Motor neuron (in vitro differentiated cells): Measurements from ENCODE around the gene POLR2F. TPM values are rescaled to one million over a fixed set of nuclear protein-coding genes. Genes with fewer than 3 reads are reported as not detected.

Experiments used
- ATAC-seq, 8 experiments: fragments of 200-7000 bp; cut with Tn5 transposase; replicated peaks in 6 of 8; 2 replicates each; pipeline ENCODE4 v1.8.0; 2021; ENCODE audit warnings: mild to moderate bottlenecking in 8 of 8, moderate library complexity in 8 of 8
- H3K27ac ChIP-seq, 2 donors: fragments of 250-450 bp; sonication (Bioruptor Pico); 2 replicates each; pipeline ENCODE4 v1.9.0; 2021; ENCODE audit warnings: antibody characterized with exemption in 2 of 2, mild to moderate bottlenecking in 2 of 2, moderate library complexity in 1 of 2
- H3K4me1 ChIP-seq, 2 donors: fragments of 250-450 bp; sonication (Bioruptor Pico); replicated peaks in 1 of 2; 2 replicates each; pipeline ENCODE4 v1.6.1; 2021; ENCODE audit warnings: antibody characterized with exemption in 2 of 2, mild to moderate bottlenecking in 2 of 2, moderate library complexity in 1 of 2
- H3K4me3 ChIP-seq, 5 donors: fragments of 250-450 bp; sonication (Bioruptor Pico); 2 replicates each; pipeline ENCODE4 v1.9.0; 2021; ENCODE audit warnings: antibody characterized with exemption in 5 of 5, mild to moderate bottlenecking in 5 of 5, moderate library complexity in 4 of 5
- WGBS, 10 experiments: fragments of 450-650 bp; shearing (Covaris generic); methylation state at CpG; one replicate each; pipeline ENCODE4 v1.0.0; 2022; 5-methylcytosine and 5-hydroxymethylcytosine counted together
- in situ Hi-C, 9 experiments: fragments of 400-800 bp; cut with MboI; loops; one replicate each; pipeline ENCODE4 v1.15.0; 2021; ENCODE audit warnings: low sequenced_read_pairs in 9 of 9, low pct_unique_long_range_greater_than_20kb in 2 of 9; ENCODE audit not compliant: unreplicated experiment in 9 of 9
- total RNA-seq, 8 experiments: library from RNA; unstranded; fragments of 300-600 nt; gene quantifications; 2 replicates each; pipeline versions ENCODE4 v1.2.3 to v1.2.4, GENCODE V29; 2022

POLR2F gene
- total RNA-seq, 8 experiments from 2014 or later = 69.1 to 147 (median 106) TPM

GRCh38 chr22:37991731-37992442 lies 38.4 kb downstream of the POLR2F start:
- in situ Hi-C loops = no loop called here
- Histone ChIP-seq H3K4me1 (no peaks in the 10 kb centered on the region), H3K4me3 (no peak overlapping the region), H3K27ac (no peak overlapping the region)
- 50 to 100% (median 93%) methylated on average over 2 to 4 of the region's 6 CpGs; no CpG with 5 or more reads in 2 of the 10 experiments for WGBS, 10 experiments
- ATAC-seq = peak in 3 of 8 experiments; percentile 15 to 39 (median 34)

- H3K4me1 ChIP-seq = peaks cover 12 to 19% of the 10 kb centered on the region in 2 donors
- WGBS, 10 experiments = 73 to 95% (median 85%) methylated on average over 2 to 4 of the region's 6 CpGs; no CpG with 5 or more reads in 4 of the 10 experiments
- H3K27ac ChIP-seq = no peak overlapping the region
- H3K4me3 ChIP-seq = no peak overlapping the region
- no peak for ATAC-seq
- in situ Hi-C loops = no loop called here
These were observed 40.5 kb downstream of the POLR2F start for GRCh38 chr22:37994049-37994448.

DNA sequence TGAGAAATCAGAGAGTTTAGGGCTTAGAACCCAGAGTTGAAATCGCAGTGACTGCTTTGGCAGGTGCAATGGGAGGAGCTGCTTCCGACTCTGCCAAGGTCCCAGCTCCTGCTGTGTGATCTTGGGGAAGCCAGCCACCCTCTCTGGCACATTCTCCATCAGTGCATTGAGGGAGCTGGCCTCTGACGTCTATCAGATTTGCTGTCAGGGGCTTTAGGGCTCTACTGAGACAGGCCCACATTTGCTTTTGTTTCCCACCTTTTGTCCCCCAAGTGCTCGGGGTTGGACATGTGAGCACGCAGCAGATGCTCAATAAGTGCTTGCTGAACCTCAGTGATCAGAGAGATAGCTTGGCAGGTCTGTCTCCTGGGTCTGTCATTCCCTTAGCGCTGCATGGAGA lies 41.5 kb downstream of the POLR2F start:
- ATAC-seq = no peak

GRCh38 chr22:37995460-37995859 lies 42.0 kb downstream of the POLR2F start:
- peaks cover 12 to 19% of the 10 kb centered on the region in 2 donors for H3K4me1 ChIP-seq
- ATAC-seq = no peak
- in situ Hi-C loops = no loop called here
- no peak overlapping the region for H3K27ac ChIP-seq
- no peak overlapping the region for H3K4me3 ChIP-seq
- WGBS, 10 experiments = 50 to 100% (median 88%) methylated on average over 1 to 4 of the region's 4 CpGs; no CpG with 5 or more reads in 1 of the 10 experiments

More for the DNA sequence above, 41.5 kb downstream of the POLR2F start:
- Histone ChIP-seq H3K4me1 (peaks cover 12 to 19% of the 10 kb centered on the region in 2 donors), H3K4me3 (no peak overlapping the region), H3K27ac (no peak overlapping the region)
- 40 to 93% (median 80%) methylated on average over 1 to 5 of the region's 6 CpGs; no CpG with 5 or more reads in 2 of the 10 experiments for WGBS, 10 experiments
- in situ Hi-C loops = no loop called here

DNA sequence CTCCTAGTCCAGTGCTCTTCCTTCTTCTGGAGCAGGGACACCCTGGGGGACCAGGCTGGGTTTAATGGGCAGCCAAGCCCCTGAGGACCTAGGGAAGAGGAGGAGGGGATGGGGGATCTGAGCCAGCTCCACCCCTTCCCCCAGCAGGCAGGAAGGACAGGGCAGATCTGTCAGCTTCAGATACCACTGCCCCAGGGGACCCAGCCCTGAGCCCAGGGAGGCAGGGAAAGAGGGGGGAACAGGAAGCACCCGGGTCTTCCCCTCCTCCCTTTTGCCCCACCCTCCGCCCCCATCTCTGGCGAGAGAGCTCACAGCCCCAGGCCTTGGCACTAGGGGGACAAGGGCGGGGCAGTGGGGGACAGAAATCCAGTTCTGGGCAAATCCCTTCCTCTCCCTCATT lies 42.6 kb downstream of the POLR2F start:
- in situ Hi-C loops = no loop called here
- Histone ChIP-seq H3K4me1 (peaks cover 12 to 19% of the 10 kb centered on the region in 2 donors), H3K27ac (no peak overlapping the region), H3K4me3 (no peak overlapping the region)
- WGBS, 10 experiments = no CpG with 5 or more reads among the region's 4 CpGs
- ATAC-seq = no peak

DNA sequence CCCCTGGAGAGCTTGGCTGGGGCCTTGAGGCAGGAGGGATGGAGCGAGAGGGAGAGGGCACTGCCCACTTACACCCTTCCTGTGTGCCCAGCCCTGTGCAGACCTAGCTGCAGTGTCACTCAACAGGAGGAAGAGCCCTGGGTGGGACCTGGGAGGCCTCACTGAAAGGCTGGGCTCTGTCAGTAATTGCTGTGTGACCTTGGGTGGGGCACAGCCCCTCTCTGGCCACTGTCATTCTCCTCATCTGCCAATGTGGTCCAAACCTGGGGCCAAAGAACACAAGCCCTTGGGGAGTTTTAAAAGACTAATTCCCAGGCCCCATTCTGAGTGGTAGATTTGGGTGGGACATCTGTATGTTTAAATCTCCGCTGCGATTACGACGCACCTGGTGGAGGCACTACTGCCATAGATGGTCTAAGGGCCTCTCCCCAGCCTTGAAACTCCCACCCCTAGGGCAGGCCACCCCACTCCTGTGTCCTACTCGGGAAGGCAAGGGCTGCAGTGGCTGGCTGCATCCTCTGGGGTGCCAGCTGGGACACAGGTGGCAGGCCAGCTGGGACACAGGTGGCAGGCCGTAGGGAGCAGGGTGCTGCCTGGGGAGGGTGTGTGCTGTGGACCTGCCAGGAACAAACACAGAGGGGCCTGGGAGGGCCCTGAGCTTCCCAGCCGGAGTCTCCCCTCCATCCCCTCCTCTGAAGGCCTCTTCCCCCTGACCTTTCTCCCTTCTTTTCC lies 43.2 kb downstream of the POLR2F start:
- Histone ChIP-seq H3K4me1 (peaks cover 12 to 19% of the 10 kb centered on the region in 2 donors), H3K27ac (no peak overlapping the region), H3K4me3 (no peak overlapping the region)
- 63 to 96% (median 80%) methylated on average over 1 to 5 of the region's 8 CpGs; no CpG with 5 or more reads in 7 of the 10 experiments for WGBS, 10 experiments
- ATAC-seq = peak in 6 of 8 experiments; percentile 12 to 48 (median 13)
- in situ Hi-C loops = no loop called here

GRCh38 chr22:37998543-37998942 lies 45.0 kb downstream of the POLR2F start:
- in situ Hi-C loops = no loop called here
- ATAC-seq = peak in 5 of 8 experiments; percentile 19 to 44 (median 28)
- Histone ChIP-seq H3K27ac (no peak overlapping the region), H3K4me1 (peaks cover 12 to 19% of the 10 kb centered on the region in 2 donors), H3K4me3 (no peak overlapping the region)
- 80 to 100% methylated on average over 1 to 2 of the region's 7 CpGs; no CpG with 5 or more reads in 8 of the 10 experiments for WGBS, 10 experiments

DNA sequence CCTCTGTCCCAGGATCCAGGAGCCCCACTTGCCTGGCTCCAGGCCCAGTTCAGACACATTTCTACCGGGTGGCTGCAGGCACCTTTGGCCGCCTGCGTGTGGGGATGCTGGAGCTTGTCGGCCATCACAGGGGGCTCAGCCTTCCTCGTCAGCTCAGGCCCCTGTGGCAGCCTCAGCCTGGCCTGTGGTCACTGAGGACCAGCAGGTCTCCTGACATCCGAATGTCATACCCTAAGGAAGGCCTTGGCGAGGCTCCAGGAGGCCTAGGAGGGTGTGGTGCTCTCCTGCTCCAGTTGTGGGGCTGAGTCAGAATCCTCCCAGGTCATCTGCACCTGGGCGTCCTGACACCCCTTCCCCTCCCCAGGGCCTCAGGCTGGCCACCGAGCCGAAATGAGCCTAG lies 45.7 kb downstream of the POLR2F start:
- H3K4me3 ChIP-seq = no peak overlapping the region
- ATAC-seq = peak in 3 of 8 experiments; percentile 9 to 46 (median 23)
- peaks cover 12 to 19% of the 10 kb centered on the region in 2 donors for H3K4me1 ChIP-seq
- in situ Hi-C loops = no loop called here
- WGBS, 10 experiments = 0 to 100% (median 67%) methylated on average over 1 to 5 of the region's 10 CpGs; no CpG with 5 or more reads in 3 of the 10 experiments
- H3K27ac ChIP-seq = no peak overlapping the region

DNA sequence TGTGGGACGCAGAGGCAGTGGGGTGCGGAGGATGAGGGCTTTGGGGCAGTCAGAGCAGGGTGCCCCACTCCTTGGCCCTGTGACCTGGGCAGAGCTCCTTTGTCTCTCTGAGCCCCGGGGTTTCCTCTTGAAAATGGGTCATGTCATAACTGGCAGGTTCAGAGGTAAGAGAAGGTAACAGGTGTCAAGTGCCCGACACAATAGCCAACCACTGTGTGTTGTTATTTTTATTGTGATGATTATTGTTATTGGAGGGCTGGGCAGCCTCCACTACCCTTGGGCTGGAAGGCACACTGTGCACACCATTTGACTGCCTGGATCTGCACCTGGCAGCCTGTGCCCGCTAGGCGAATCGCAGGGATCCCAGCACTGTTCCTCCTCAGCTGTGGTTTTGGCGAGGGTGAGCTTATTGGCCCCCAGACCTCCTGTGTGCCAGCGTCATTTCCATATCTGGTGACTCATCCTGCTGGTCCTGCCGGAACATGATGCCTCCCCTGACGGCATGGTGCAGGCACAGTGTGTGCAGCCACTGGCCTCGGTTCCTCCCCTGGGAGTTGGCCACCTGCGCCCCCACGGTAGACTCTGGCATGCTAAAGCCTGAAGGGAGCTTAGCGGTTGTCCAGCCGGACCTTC lies 46.3 kb downstream of the POLR2F start:
- peak; percentile 42 to 91 (median 54) for ATAC-seq
- Histone ChIP-seq H3K27ac (no peak overlapping the region), H3K4me3 (no peak overlapping the region), H3K4me1 (peaks cover 12 to 19% of the 10 kb centered on the region in 2 donors)
- in situ Hi-C loops = no loop called here
- WGBS, 10 experiments = 54 to 100% (median 67%) methylated on average over 1 to 11 of the region's 16 CpGs; no CpG with 5 or more reads in 4 of the 10 experiments

GRCh38 chr22:38005943-38006342 lies 52.4 kb downstream of the POLR2F start:
- H3K4me1 ChIP-seq = no peaks in the 10 kb centered on the region
- WGBS, 10 experiments = 46 to 91% (median 73%) methylated on average over 2 to 5 of the region's 6 CpGs; no CpG with 5 or more reads in 4 of the 10 experiments
- ATAC-seq = no peak
- H3K27ac ChIP-seq = no peak overlapping the region
- no peak overlapping the region for H3K4me3 ChIP-seq
- in situ Hi-C loops = no loop called here

DNA sequence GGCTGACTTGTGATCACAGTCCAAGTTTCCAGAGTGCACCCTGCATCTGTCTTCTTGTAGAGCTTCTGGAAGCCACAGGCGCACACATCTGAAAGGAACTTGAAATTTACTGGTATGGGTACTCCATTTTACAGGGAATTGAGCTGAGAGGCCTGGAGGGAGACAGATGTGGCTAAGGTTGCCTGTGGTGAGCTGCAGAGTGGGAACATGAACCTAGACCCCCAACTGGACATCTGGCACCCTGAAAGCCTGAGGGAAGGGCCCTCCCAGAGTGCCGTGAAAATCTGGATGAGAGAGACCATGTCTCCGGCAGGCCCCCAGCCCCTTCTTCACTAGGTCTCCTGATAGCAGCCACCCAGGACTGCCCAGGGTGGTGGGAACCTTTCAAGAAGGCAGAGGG lies 53.4 kb downstream of the POLR2F start:
- 67 to 100% (median 95%) methylated on average over 1 to 2 of the region's 3 CpGs; no CpG with 5 or more reads in 4 of the 10 experiments for WGBS, 10 experiments
- in situ Hi-C loops = no loop called here
- no peak for ATAC-seq
- Histone ChIP-seq H3K4me1 (no peaks in the 10 kb centered on the region), H3K4me3 (no peak overlapping the region), H3K27ac (no peak overlapping the region)

DNA sequence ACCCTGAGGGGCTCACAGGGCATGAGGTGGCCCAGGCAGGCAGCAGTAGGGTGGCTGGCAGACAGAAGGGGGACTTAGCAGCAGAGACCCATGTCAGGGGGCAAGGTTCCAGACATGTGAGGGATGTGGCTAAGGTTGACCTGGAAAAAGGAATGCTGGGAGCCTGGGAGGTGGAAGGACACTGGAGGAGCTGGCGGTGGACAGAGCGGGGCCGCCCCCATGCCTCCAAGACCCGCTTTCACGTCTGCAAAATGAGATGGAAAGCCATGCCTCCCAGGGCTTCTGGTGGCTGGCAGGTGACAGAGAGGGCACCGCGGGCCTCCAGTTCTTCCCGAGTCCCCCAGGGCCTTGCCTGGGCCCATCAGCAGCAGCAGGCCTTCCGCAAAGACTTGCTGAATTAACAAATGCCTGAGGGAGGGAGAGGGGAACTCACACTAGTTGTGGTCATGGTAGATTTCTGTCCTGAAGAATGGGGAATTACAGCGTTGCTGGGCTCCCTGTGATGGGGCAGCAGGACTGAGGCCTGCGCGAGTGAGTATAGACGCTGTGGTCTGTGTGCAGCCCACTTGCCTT lies 53.9 kb downstream of the POLR2F start:
- Histone ChIP-seq H3K4me3 (no peak overlapping the region), H3K4me1 (no peaks in the 10 kb centered on the region), H3K27ac (no peak overlapping the region)
- in situ Hi-C loops = no loop called here
- no peak for ATAC-seq
- WGBS, 10 experiments = 60 to 100% (median 79%) methylated on average over 2 to 5 of the region's 13 CpGs; no CpG with 5 or more reads in 6 of the 10 experiments
